Measurements from ENCODE around the gene TXNL4A. TPM values are rescaled to one million over a fixed set of nuclear protein-coding genes. Genes with fewer than 3 reads are reported as not detected.

TXNL4A gene
- polyA plus RNA-seq, 1 experiment = 131 TPM

DNA sequence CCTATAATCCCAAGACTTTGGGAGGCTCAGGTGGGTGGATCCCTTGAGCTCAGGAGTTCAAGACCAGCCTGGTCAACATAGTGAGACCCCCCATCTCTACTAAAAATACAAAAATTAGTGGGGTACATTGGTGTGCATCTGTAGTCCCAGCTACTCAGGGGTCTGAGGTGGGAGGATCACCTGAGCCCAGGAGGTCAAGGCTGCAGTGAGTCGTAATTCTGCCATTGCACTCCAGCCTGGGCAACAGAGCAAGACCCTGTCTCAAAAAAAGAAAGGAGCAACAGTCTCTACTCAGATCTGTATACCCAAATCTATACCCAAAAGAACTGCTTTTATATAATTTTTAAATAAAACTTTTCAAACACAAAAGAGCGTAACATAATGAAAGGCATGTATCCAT lies 29.4 kb downstream of the TXNL4A start:
- no peak overlapping the region for H3K4me3 ChIP-seq (ENCODE audit: low read depth, low read length)
- TF ChIP-seq, protein P1, sequence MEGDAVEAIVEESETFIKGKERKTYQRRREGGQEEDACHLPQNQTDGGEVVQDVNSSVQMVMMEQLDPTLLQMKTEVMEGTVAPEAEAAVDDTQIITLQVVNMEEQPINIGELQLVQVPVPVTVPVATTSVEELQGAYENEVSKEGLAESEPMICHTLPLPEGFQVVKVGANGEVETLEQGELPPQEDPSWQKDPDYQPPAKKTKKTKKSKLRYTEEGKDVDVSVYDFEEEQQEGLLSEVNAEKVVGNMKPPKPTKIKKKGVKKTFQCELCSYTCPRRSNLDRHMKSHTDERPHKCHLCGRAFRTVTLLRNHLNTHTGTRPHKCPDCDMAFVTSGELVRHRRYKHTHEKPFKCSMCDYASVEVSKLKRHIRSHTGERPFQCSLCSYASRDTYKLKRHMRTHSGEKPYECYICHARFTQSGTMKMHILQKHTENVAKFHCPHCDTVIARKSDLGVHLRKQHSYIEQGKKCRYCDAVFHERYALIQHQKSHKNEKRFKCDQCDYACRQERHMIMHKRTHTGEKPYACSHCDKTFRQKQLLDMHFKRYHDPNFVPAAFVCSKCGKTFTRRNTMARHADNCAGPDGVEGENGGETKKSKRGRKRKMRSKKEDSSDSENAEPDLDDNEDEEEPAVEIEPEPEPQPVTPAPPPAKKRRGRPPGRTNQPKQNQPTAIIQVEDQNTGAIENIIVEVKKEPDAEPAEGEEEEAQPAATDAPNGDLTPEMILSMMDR (IDR thresholded peaks at IDR 0.05; ENCODE audit: low read depth, low read length) = no peak
- no peak overlapping the region for H3K27ac ChIP-seq (ENCODE audit: low read depth, low read length)
- no peak for DNase-seq (ENCODE audit: low read depth, low spot score)
- ChIA-PET POLR2A (no interaction called here), CTCF (interaction anchor here (0.6 kb wide), 1 partner anchor 578 kb away, joined by 10 read pairs; no protein-coding TSS in a partner anchor)
- H3K9me3 ChIP-seq (ENCODE audit: control insufficient read depth, insufficient read depth, low read length) = no peaks in the 10 kb centered on the region; the same call in 1 of the 2 replicates
- no peaks in the 10 kb centered on the region for H3K27me3 ChIP-seq (ENCODE audit: control insufficient read depth, insufficient read depth, low read length)

DNA sequence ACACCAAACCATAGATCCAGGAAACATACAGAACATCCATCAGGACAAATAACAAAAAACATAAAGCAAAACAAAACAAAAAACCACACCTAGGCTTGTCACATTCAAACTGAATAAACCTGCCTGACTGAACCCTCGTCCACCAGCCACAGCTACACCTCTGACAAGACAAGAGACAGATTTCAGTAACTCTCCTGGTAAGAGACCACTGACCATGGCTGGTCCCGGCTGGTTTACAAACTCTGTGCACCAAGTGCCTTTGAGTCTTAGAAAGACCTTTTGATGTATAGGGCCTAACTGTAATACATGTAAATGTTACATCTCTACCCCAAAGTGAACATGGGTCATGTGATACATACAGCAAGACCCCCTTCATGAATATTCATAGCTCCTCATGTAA lies 32.1 kb downstream of the TXNL4A start:
- Histone ChIP-seq H3K9me3 (ENCODE audit: control insufficient read depth, insufficient read depth, low read length) (no peaks in the 10 kb centered on the region; the same call in 1 of the 2 replicates), H3K27ac (ENCODE audit: low read depth, low read length) (no peak overlapping the region), H3K4me3 (ENCODE audit: low read depth, low read length) (no peak overlapping the region), H3K27me3 (ENCODE audit: control insufficient read depth, insufficient read depth, low read length) (no peaks in the 10 kb centered on the region)
- ChIA-PET CTCF (no interaction called here), POLR2A (no interaction called here)
- TF ChIP-seq, protein P1 (IDR thresholded peaks at IDR 0.05; ENCODE audit: low read depth, low read length) = no peak
- no peak for DNase-seq (ENCODE audit: low read depth, low spot score)

DNA sequence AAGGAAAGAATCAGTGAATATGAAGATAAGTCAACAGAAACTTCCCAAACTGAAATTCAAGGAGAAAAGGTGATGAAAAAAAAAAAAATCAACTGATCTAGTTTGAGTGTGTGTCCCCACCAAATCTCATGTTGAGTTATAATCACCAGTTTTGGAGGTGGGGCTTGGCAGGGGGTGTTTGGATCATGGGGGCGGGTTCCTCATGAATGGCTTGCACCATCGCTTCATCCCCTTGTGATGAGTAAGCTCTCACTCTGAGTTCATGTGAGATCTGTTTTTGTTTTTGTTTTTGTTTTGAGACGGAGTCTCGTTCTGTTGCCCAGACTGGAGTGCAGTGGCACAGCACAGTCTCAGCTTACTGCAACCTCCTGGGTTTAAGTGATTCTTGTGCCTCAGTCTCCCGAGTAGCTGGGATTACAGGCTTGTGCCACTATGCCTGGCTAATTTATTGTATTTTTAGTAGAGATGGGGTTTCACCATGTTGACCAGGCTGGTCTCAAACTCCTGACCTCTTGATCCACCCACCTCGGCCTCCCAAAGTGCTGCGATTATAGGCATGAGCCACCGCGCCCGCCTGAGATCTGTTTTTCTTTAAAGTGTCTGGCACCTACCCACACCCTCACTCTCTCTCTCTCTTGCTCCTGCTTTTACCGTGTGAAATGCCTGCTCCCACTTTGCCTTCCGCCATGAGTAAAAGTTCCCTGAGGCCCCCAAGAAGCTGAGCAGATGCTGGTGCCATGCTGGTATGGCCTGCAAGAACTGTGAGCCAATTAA lies 32.9 kb downstream of the TXNL4A start:
- ChIA-PET CTCF (no interaction called here), POLR2A (no interaction called here)
- Histone ChIP-seq H3K27me3 (ENCODE audit: control insufficient read depth, insufficient read depth, low read length) (no peaks in the 10 kb centered on the region), H3K9me3 (ENCODE audit: control insufficient read depth, insufficient read depth, low read length) (no peaks in the 10 kb centered on the region; the same call in 1 of the 2 replicates), H3K27ac (ENCODE audit: low read depth, low read length) (no peak overlapping the region), H3K4me3 (ENCODE audit: low read depth, low read length) (no peak overlapping the region)
- TF ChIP-seq, protein P1 (IDR thresholded peaks at IDR 0.05; ENCODE audit: low read depth, low read length) = no peak
- no peak for DNase-seq (ENCODE audit: low read depth, low spot score)

DNA sequence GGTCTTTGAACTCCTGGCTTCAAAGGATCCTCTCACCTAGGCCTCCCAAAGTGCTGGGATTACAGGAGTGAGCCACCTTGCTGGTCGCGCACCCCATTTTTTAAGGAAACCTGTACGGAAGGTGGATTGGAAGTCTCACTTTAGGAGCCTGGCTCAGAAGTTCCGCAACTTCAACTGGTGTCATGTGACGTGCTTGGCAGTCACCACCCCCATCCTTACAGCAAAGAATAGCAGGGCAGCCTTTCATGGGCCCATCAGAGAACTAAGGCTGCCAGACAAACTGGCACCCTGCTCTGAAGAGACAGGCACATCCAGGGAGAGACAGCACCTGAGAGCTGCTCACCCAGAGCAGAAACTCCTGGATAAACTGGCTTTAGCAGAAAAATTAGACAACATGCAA lies 33.6 kb downstream of the TXNL4A start:
- POLR2A ChIA-PET = interaction anchor here (0.5 kb wide), 1 partner anchor 172 kb away, joined by 3 read pairs; no protein-coding TSS in a partner anchor
- no peak overlapping the region for H3K27ac ChIP-seq (ENCODE audit: low read depth, low read length)
- no peak for DNase-seq (ENCODE audit: low read depth, low spot score)
- H3K27me3 ChIP-seq (ENCODE audit: control insufficient read depth, insufficient read depth, low read length) = no peaks in the 10 kb centered on the region
- no peaks in the 10 kb centered on the region; the same call in 1 of the 2 replicates for H3K9me3 ChIP-seq (ENCODE audit: control insufficient read depth, insufficient read depth, low read length)
- H3K4me3 ChIP-seq (ENCODE audit: low read depth, low read length) = no peak overlapping the region
- CTCF ChIA-PET = no interaction called here
- TF ChIP-seq, protein P1 (IDR thresholded peaks at IDR 0.05; ENCODE audit: low read depth, low read length) = no peak

DNA sequence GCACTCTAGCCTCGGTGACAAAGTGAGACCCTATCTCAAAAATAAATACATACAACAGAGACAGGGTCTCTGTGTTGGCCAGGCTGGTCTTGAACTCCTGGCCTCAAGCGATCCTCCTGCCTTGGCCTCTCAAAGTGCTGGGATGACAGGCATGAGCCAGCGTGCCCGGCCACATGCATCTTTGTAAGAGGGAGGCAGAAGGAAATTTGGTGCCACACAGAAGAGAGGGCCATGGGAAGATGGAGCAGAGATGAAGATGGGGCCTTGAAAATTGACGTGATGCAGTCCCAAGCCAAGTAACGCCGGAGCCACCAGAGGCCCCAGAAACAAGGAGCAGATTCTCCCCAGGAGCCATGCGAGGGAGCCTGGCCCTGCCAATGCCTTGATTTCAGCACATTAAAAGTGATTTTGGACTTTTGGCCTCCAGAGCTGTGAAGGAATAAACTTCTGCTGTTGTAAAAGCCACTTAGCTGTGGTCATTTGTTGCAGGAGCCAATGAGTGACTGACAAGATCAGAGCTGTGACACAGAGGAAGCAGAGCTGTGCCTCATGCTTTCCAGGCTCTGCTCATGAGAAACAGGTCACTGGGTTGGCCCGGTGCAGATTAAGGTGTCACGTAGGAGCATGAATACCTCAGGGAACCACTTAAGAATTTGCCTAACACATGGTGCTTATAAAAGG lies 34.3 kb downstream of the TXNL4A start:
- ChIA-PET POLR2A (interaction anchor here (0.5 kb wide), 2 partner anchors 172 to 280 kb away, joined by 3 read pairs; no protein-coding TSS in a partner anchor), CTCF (no interaction called here)
- Histone ChIP-seq H3K9me3 (ENCODE audit: control insufficient read depth, insufficient read depth, low read length) (no peaks in the 10 kb centered on the region; the same call in 1 of the 2 replicates), H3K4me3 (ENCODE audit: low read depth, low read length) (no peak overlapping the region), H3K27ac (ENCODE audit: low read depth, low read length) (no peak overlapping the region), H3K27me3 (ENCODE audit: control insufficient read depth, insufficient read depth, low read length) (no peaks in the 10 kb centered on the region)
- no peak for DNase-seq (ENCODE audit: low read depth, low spot score)
- TF ChIP-seq, protein P1 (IDR thresholded peaks at IDR 0.05; ENCODE audit: low read depth, low read length) = no peak
